ENCODE results near the gene DOCK1. TPM values are rescaled to one million over a fixed set of nuclear protein-coding genes. Genes with fewer than 3 reads are reported as not detected.
A peak's percentile ranks its signal among the peaks of the same experiment; 100 is the strongest.

The DOCK1 gene
- total RNA-seq, 1 donor from 2014 or later = 57.8 TPM

DNA sequence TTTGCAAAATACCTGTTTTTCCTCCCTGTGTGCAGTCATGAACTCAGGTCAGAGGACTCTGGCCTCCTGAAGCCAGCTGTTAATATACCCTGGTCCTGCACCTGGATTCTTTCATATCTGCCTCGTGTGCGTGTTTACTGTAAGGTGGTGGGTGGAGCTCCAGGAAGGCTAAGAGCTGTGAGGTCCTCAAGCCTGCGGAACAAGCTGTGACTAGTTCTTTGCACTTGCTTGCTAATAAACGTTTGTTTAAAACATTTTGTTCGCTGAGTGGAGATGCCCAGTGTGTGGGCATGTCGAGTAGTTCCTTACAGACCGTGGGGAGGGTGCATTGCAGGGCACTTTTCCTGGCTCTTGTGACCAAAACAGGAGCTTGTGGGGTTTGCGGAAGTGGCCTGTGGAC, 139.0 kb downstream of the DOCK1 start:
- H3K9me3 Mint-ChIP-seq (ENCODE audit: low read depth) = no peaks in the 10 kb centered on the region
- peaks cover 13% of the 10 kb centered on the region for H3K4me1 Mint-ChIP-seq (ENCODE audit: low read depth)
- TF ChIP-seq, protein P1, sequence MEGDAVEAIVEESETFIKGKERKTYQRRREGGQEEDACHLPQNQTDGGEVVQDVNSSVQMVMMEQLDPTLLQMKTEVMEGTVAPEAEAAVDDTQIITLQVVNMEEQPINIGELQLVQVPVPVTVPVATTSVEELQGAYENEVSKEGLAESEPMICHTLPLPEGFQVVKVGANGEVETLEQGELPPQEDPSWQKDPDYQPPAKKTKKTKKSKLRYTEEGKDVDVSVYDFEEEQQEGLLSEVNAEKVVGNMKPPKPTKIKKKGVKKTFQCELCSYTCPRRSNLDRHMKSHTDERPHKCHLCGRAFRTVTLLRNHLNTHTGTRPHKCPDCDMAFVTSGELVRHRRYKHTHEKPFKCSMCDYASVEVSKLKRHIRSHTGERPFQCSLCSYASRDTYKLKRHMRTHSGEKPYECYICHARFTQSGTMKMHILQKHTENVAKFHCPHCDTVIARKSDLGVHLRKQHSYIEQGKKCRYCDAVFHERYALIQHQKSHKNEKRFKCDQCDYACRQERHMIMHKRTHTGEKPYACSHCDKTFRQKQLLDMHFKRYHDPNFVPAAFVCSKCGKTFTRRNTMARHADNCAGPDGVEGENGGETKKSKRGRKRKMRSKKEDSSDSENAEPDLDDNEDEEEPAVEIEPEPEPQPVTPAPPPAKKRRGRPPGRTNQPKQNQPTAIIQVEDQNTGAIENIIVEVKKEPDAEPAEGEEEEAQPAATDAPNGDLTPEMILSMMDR (IDR thresholded peaks at IDR 0.05) = no peak
- peak; percentile 47 for DNase-seq (ENCODE audit: low spot score)
- H3K4me3 Mint-ChIP-seq (ENCODE audit: unreplicated experiment) = no peak overlapping the region
- no peak overlapping the region for H3K27ac Mint-ChIP-seq (ENCODE audit: unreplicated experiment)
- peaks cover 38% of the 10 kb centered on the region for H3K36me3 Mint-ChIP-seq (ENCODE audit: low read depth)
- H3K27me3 Mint-ChIP-seq (ENCODE audit: low read depth) = no peaks in the 10 kb centered on the region

DNA sequence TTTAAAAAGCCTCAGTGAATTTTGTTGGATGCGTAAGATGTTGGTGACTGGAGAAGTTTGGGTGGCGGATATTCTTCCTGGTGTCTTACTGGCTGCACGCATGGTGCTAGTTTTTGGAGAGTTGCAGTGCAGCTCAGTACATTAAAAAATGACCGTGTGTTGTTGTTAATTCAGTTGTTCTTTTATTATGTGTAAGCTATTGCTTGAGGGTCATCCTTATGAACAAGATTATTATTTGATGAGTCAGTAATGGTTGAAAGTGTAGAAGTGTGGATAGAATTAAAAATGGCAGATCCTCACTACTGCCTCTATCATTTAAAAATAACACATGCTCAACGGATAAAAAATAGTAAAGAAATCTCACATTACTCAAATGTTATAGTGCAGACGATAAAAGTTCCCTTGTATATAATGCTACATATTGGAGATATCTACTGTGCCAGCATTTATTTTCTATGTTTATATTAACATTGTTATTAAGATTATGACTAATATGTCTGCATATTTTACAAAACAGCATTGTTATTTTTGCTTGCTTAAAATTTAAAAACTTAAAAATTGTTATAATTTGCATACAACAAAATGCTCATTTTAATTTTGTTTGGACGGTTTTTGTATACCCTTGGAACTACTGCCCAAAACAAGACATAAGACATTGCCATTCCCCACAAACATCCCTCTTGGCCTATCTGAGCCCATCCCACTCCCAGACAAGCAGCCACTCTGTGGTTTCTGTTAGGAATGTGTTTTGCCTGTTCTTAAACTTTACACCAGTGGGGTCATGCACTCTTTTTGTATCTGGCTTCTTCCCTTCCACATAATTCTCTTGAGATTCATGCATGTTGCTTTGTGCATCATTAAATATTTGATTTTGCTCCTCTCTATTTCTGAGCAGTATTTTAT, 142.0 kb downstream of the DOCK1 start:
- no peaks in the 10 kb centered on the region for H3K9me3 Mint-ChIP-seq (ENCODE audit: low read depth)
- H3K4me3 Mint-ChIP-seq (ENCODE audit: unreplicated experiment) = no peak overlapping the region
- no peak overlapping the region for H3K27ac Mint-ChIP-seq (ENCODE audit: unreplicated experiment)
- H3K4me1 Mint-ChIP-seq (ENCODE audit: low read depth) = peaks cover 13% of the 10 kb centered on the region
- peaks cover 22% of the 10 kb centered on the region for H3K36me3 Mint-ChIP-seq (ENCODE audit: low read depth)
- no peak for DNase-seq (ENCODE audit: low spot score)
- TF ChIP-seq, protein P1 (IDR thresholded peaks at IDR 0.05) = no peak
- no peaks in the 10 kb centered on the region for H3K27me3 Mint-ChIP-seq (ENCODE audit: low read depth)

DNA sequence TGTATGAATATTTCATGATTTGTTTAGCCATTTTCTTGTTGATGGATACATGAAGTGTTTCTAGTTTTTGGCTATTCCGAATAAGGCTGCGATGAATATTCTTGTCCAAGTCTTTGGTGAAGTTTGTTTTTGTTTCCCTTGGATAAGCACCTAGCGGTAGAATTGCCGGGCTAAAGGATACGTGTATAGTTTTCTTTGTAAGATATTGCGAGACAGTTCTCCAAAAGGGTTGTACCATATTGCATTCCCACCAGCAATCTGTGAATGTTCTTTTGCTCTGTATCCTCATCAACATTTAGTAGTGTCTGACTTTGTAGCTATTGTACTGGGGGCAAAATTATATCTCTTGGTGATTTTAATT, 142.6 kb downstream of the DOCK1 start:
- no peak overlapping the region for H3K4me3 Mint-ChIP-seq (ENCODE audit: unreplicated experiment)
- H3K4me1 Mint-ChIP-seq (ENCODE audit: low read depth) = peaks cover 13% of the 10 kb centered on the region
- no peaks in the 10 kb centered on the region for H3K27me3 Mint-ChIP-seq (ENCODE audit: low read depth)
- no peaks in the 10 kb centered on the region for H3K9me3 Mint-ChIP-seq (ENCODE audit: low read depth)
- TF ChIP-seq, protein P1 (IDR thresholded peaks at IDR 0.05) = no peak
- H3K36me3 Mint-ChIP-seq (ENCODE audit: low read depth) = peaks cover 18% of the 10 kb centered on the region
- no peak for DNase-seq (ENCODE audit: low spot score)
- H3K27ac Mint-ChIP-seq (ENCODE audit: unreplicated experiment) = no peak overlapping the region

DNA sequence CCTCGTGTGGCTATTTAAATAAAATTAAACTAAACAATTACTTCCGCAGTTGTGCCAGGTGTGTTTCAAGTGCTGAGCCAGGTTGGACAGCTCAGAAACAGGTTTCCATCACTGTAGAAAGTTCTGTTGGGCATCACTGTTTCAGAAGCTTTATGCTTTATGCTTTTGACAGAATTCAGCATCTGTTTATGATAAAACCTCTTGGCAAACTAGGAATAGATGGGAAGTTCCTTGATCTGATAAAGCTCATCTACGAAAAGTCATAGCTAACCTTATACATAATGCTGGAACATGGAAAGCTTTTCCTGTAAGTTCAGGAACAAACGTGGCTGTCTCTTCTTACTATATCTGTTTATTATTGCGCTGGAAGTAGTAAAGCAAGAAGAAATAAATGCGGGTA, 143.4 kb downstream of the DOCK1 start:
- DNase-seq (ENCODE audit: low spot score) = no peak
- TF ChIP-seq, protein P1 (IDR thresholded peaks at IDR 0.05) = no peak
- no peaks in the 10 kb centered on the region for H3K27me3 Mint-ChIP-seq (ENCODE audit: low read depth)
- H3K4me3 Mint-ChIP-seq (ENCODE audit: unreplicated experiment) = no peak overlapping the region
- H3K36me3 Mint-ChIP-seq (ENCODE audit: low read depth) = peaks cover 14% of the 10 kb centered on the region
- no peaks in the 10 kb centered on the region for H3K9me3 Mint-ChIP-seq (ENCODE audit: low read depth)
- H3K4me1 Mint-ChIP-seq (ENCODE audit: low read depth) = peaks cover 13% of the 10 kb centered on the region
- no peak overlapping the region for H3K27ac Mint-ChIP-seq (ENCODE audit: unreplicated experiment)

DNA sequence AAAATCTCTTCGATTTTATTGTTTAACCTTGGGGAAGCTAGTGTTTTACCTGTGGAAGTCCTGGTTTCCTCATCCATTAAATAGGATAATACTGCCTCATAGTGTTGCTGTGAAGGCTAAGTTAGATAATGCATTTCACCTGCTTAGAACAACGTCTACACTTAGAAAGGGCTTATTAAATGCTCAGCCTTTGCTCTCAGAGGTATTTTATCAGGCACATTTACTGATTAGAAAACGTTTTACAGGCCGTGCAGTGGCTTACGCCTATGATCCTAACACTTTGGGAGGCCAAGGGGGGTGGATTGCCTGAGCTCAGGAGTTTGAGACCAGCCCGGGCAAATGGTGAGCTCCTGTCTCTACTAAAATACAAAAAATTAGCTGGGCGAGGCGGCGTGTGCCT, 146.8 kb downstream of the DOCK1 start:
- Mint-ChIP-seq H3K27ac (ENCODE audit: unreplicated experiment) (no peak overlapping the region), H3K4me1 (ENCODE audit: low read depth) (peaks cover 14% of the 10 kb centered on the region), H3K9me3 (ENCODE audit: low read depth) (no peaks in the 10 kb centered on the region), H3K27me3 (ENCODE audit: low read depth) (no peaks in the 10 kb centered on the region), H3K4me3 (ENCODE audit: unreplicated experiment) (no peak overlapping the region), H3K36me3 (ENCODE audit: low read depth) (peaks cover 18% of the 10 kb centered on the region)
- TF ChIP-seq, protein P1 (IDR thresholded peaks at IDR 0.05) = no peak
- DNase-seq (ENCODE audit: low spot score) = no peak
